H1 (cell line): Measurements from ENCODE around the gene PRRT2. TPM values are rescaled to one million over a fixed set of nuclear protein-coding genes. Genes with fewer than 3 reads are reported as not detected.

Experiments
- CTCF ChIA-PET: fragments of 300-600 bp; sonication (Branson Sonifier 250); formaldehyde crosslinking; loops from one replicate; lab custom pipeline; 2021; ENCODE audit not compliant: partially characterized antibody; lab: Charles Lee
- POLR2A ChIA-PET: fragments of 300-600 bp; sonication (Branson Sonifier 250); formaldehyde crosslinking; loops from one replicate; lab custom pipeline; 2021; ENCODE audit warnings: inconsistent platforms; ENCODE audit not compliant: partially characterized antibody; lab: Charles Lee
- DNase-seq, 2 experiments: peaks; one replicate each; pipeline versions ENCODE4 v3.0.0 to v3.0.0-alpha.2; 2010 to 2022; ENCODE audit warnings: low spot score in 2 of 2, low read depth in 1 of 2, mixed read lengths in 1 of 2
- FAIRE-seq: peaks from 2 replicates; lab custom pipeline; 2011; peaks lifted over from hg19 to GRCh38; lab: Jason Lieb, UNC
- H2AFZ ChIP-seq: 2 replicates; pipeline ENCODE4 v1.8.1; 2012; ENCODE audit warnings: low read length, inconsistent platforms
- H2AK5ac ChIP-seq: 2 replicates; pipeline ENCODE4 v1.6.1; 2013; ENCODE audit warnings: low read depth, low read length
- H2BK120ac ChIP-seq: replicated peaks from 2 replicates; pipeline ENCODE3; 2013; ENCODE audit warnings: low read depth, low read length, inconsistent platforms
- H2BK12ac ChIP-seq: 2 replicates; pipeline ENCODE4 v1.6.1; 2013; ENCODE audit warnings: low read depth, low read length
- H2BK15ac ChIP-seq: 2 replicates; pipeline ENCODE4 v1.6.1; 2013; ENCODE audit warnings: low read length
- H2BK20ac ChIP-seq: 2 replicates; pipeline ENCODE4 v1.6.1; 2013; ENCODE audit warnings: low read length
- H2BK5ac ChIP-seq: 2 replicates; pipeline ENCODE4 v1.6.1; 2013; ENCODE audit warnings: low read depth, low read length
- H3K14ac ChIP-seq: 2 replicates; pipeline ENCODE4 v1.6.1; 2013; ENCODE audit warnings: inconsistent platforms; ENCODE audit not compliant: insufficient read length
- H3K18ac ChIP-seq: 2 replicates; pipeline ENCODE4 v1.6.1; 2013; ENCODE audit warnings: low read length; ENCODE audit errors: extremely low read depth
- H3K23ac ChIP-seq: 2 replicates; pipeline ENCODE4 v1.6.1; 2013; ENCODE audit warnings: inconsistent platforms; ENCODE audit not compliant: insufficient read length
- H3K23me2 ChIP-seq: 2 replicates; pipeline ENCODE4 v1.6.1; 2013; ENCODE audit warnings: low read depth, low read length
- H3K27ac ChIP-seq: 2 replicates; pipeline ENCODE4 v1.6.1; 2011; ENCODE audit warnings: low read depth, low read length, inconsistent platforms
- H3K27me3 ChIP-seq, 4 experiments: replicated peaks in 1 of 4; 1 replicate in 1 of 4; 2 replicates in 3 of 4; pipeline versions ENCODE4 v1.6.1 to v1.8.1; 2011 to 2013; ENCODE audit warnings: low read length in 3 of 4, mild to moderate bottlenecking in 3 of 4, inconsistent platforms in 2 of 4, mixed read lengths in 2 of 4, moderate library complexity in 1 of 4; ENCODE audit not compliant: control insufficient read depth in 3 of 4, insufficient read depth in 3 of 4; ENCODE audit errors: extremely low read depth in 1 of 4
- H3K36me3 ChIP-seq, 4 experiments: 2 replicates each; pipeline versions ENCODE4 v1.6.1 to v1.8.1; 2011 to 2013; ENCODE audit warnings: mild to moderate bottlenecking in 4 of 4, low read length in 3 of 4, moderate library complexity in 2 of 4, control low read depth in 1 of 4, inconsistent platforms in 1 of 4; ENCODE audit not compliant: insufficient read depth in 4 of 4, control insufficient read depth in 2 of 4
- H3K4ac ChIP-seq: replicated peaks from 2 replicates; pipeline ENCODE3; 2013; ENCODE audit warnings: low read length, low read depth, mixed read lengths, inconsistent platforms; ENCODE audit not compliant: insufficient read length
- H3K4me1 ChIP-seq, 4 experiments: replicated peaks in 1 of 4; 1 replicate in 1 of 4; 2 replicates in 3 of 4; pipeline versions ENCODE4 v1.6.1 to v1.8.1; 2011 to 2013; ENCODE audit warnings: low read length in 3 of 4, inconsistent platforms in 2 of 4, mixed read lengths in 1 of 4; ENCODE audit not compliant: insufficient read depth in 4 of 4, control insufficient read depth in 3 of 4
- H3K4me2 ChIP-seq, 2 experiments: 2 replicates each; pipeline versions ENCODE4 v1.6.1 to v1.8.1; 2011 to 2013; ENCODE audit warnings: low read depth in 2 of 2, low read length in 2 of 2, control low read depth in 1 of 2, inconsistent platforms in 1 of 2, mild to moderate bottlenecking in 1 of 2; ENCODE audit not compliant: insufficient read depth in 1 of 2
- H3K4me3 ChIP-seq, 4 experiments: fragments of 200-600, 300-600 bp in 1 of 4; sonication (generic), shearing (Covaris generic), sonication (Bioruptor Twin) in 1 of 4; 2 replicates each; pipeline versions ENCODE4 v1.5.1 to v1.8.1; 2011 to 2016; ENCODE audit warnings: low read length in 4 of 4, low read depth in 3 of 4, control low read depth in 2 of 4, inconsistent platforms in 2 of 4, mild to moderate bottlenecking in 2 of 4, mixed read lengths in 1 of 4, moderate library complexity in 1 of 4; ENCODE audit not compliant: insufficient read depth in 2 of 4; ENCODE audit errors: extremely low read depth in 1 of 4
- H3K56ac ChIP-seq: replicated peaks from 2 replicates; pipeline ENCODE3; 2013; ENCODE audit warnings: low read depth, mild to moderate bottlenecking, mixed read lengths, low read length, inconsistent platforms; ENCODE audit not compliant: insufficient read length
- H3K79me1 ChIP-seq: 2 replicates; pipeline ENCODE4 v1.6.1; 2013; ENCODE audit warnings: low read depth, low read length, control low read depth
- H3K79me2 ChIP-seq, 2 experiments: 2 replicates each; pipeline versions ENCODE4 v1.6.1 to v1.8.1; 2012 to 2013; ENCODE audit warnings: low read length in 2 of 2, mild to moderate bottlenecking in 2 of 2, inconsistent platforms in 1 of 2; ENCODE audit not compliant: insufficient read depth in 2 of 2, control insufficient read depth in 1 of 2
- H3K9ac ChIP-seq, 4 experiments: replicated peaks in 1 of 4; 1 replicate in 1 of 4; 2 replicates in 3 of 4; pipeline versions ENCODE4 v1.6.1 to v1.8.1; 2011 to 2013; ENCODE audit warnings: low read depth in 3 of 4, low read length in 3 of 4, control low read depth in 2 of 4, mild to moderate bottlenecking in 2 of 4, moderate library complexity in 2 of 4, inconsistent platforms in 1 of 4; ENCODE audit errors: extremely low read depth in 1 of 4
- H3K9me3 ChIP-seq, 2 experiments: 2 replicates each; pipeline versions ENCODE4 v1.6.1 to v1.8.1; 2012 to 2013; ENCODE audit warnings: mild to moderate bottlenecking in 2 of 2, moderate library complexity in 2 of 2, control low read depth in 1 of 2, inconsistent platforms in 1 of 2, low read depth in 1 of 2, low read length in 1 of 2, mixed read lengths in 1 of 2; ENCODE audit not compliant: insufficient read depth in 2 of 2
- H4K20me1 ChIP-seq, 2 experiments: replicated peaks in 1 of 2; 2 replicates each; pipeline versions ENCODE3 to v1.8.1; 2011 to 2013; ENCODE audit warnings: inconsistent platforms in 2 of 2, low read length in 2 of 2, mild to moderate bottlenecking in 1 of 2; ENCODE audit not compliant: insufficient read depth in 2 of 2, control insufficient read depth in 1 of 2
- H4K5ac ChIP-seq: 2 replicates; pipeline ENCODE4 v1.6.1; 2013; ENCODE audit warnings: low read length, low read depth, mixed read lengths, inconsistent platforms; ENCODE audit not compliant: insufficient read length
- H4K8ac ChIP-seq: 2 replicates; pipeline ENCODE4 v1.8.0; 2013; ENCODE audit warnings: mild to moderate bottlenecking, moderate library complexity, low read length, inconsistent platforms; ENCODE audit not compliant: insufficient read depth; ENCODE audit errors: extremely low read depth
- H4K91ac ChIP-seq: replicated peaks from 2 replicates; pipeline ENCODE3; 2013; ENCODE audit warnings: low read length, mixed read lengths, inconsistent platforms; ENCODE audit not compliant: insufficient read length
- ASH2L ChIP-seq: fragments of 200-600, 300-600 bp; sonication (generic); IDR thresholded peaks from one replicate; pipeline ENCODE4 v1.7.1; 2017; ENCODE audit warnings: low read length
- BCL11A ChIP-seq, 2 experiments: IDR thresholded peaks; one replicate each; pipeline ENCODE4 v1.6.1; 2011; ENCODE audit warnings: low read depth in 2 of 2, low read length in 2 of 2, mild to moderate bottlenecking in 2 of 2
- CTCF ChIP-seq, 3 experiments: IDR thresholded peaks; 1 replicate in 2 of 3; 2 replicates in 1 of 3; pipeline versions ENCODE4 v1.5.1 to v1.6.1; 2011; ENCODE audit warnings: low read length in 3 of 3, mild to moderate bottlenecking in 3 of 3, inconsistent platforms in 2 of 3, low read depth in 1 of 3, moderate library complexity in 1 of 3; ENCODE audit not compliant: insufficient read depth in 1 of 3; ENCODE audit errors: control extremely low read depth in 1 of 3
- KDM5A ChIP-seq: fragments of 200-600 bp; IDR thresholded peaks from 2 replicates; pipeline ENCODE4 v1.7.1; 2012; ENCODE audit warnings: mild to moderate bottlenecking, low read length, inconsistent platforms, mixed read lengths
- POLR2AphosphoS5 ChIP-seq: IDR thresholded peaks from 2 replicates; pipeline ENCODE4 v1.6.1; 2011; ENCODE audit warnings: low read depth, low read length
- POU5F1 ChIP-seq: IDR thresholded peaks from 2 replicates; pipeline ENCODE4 v1.6.1; 2011; ENCODE audit warnings: low read depth, mild to moderate bottlenecking, low read length, moderate library complexity
- SIN3A ChIP-seq, 2 experiments: IDR thresholded peaks in 1 of 2; conservative IDR thresholded peaks in 1 of 2; 2 replicates each; pipeline ENCODE4 v1.6.1; 2011 to 2012; ENCODE audit warnings: low read length in 2 of 2, improper control_type of control experiment in 1 of 2, low read depth in 1 of 2, mild to moderate bottlenecking in 1 of 2
- SIRT6 ChIP-seq: IDR thresholded peaks from one replicate; pipeline ENCODE4 v1.7.1; 2012; ENCODE audit warnings: low read length, inconsistent platforms
- WGBS, 2 experiments: shearing (Covaris generic) in 1 of 2; methylation state at CpG; one replicate each; pipeline versions ENCODE4 v1.1.6 to v1.1.7; 2013 to 2015; ENCODE audit warnings: low lambda C conversion rate in 2 of 2, mixed read lengths in 2 of 2, inconsistent platforms in 1 of 2, low coverage in 1 of 2, missing lambda C conversion rate in 1 of 2; ENCODE audit not compliant: insufficient replicate concordance in 2 of 2, insufficient coverage in 1 of 2, insufficient read length in 1 of 2; ENCODE audit errors: extremely low coverage in 1 of 2, missing lambda C conversion rate in 1 of 2; 5-methylcytosine and 5-hydroxymethylcytosine counted together
- polyA plus RNA-seq, 7 experiments: library from polyadenylated mRNA; depleted of rRNA in 3 of 7; stranded (reverse) in 5 of 7; unstranded in 2 of 7; fragments of >200 nt in 5 of 7; fragments of 200-250 nt in 2 of 7; gene quantifications; 1 replicate in 5 of 7; 2 replicates in 1 of 7; 4 replicates in 1 of 7; pipeline versions ENCODE4 v1.2.1 to v1.2.3, GENCODE V29; 2011 to 2013; ENCODE audit warnings: missing spikeins in 2 of 7, mixed read lengths in 2 of 7
- total RNA-seq: library from RNA; stranded (reverse); fragmentation: NEBNext Ultra II Directional; extraction: Animal tissue kit (Norgen Biotek cat#: 25700); gene quantifications from 2 replicates; pipeline ENCODE4 v1.2.1, GENCODE V29; 2021

PRRT2 gene
- total and polyA plus RNA-seq, 2 of the 8 experiments (the other 6 are each of a cell fraction or from before 2014, with no cell fraction given), result 12.8 to 32.6 TPM

- no peak overlapping the region for H3K23ac ChIP-seq
- no peak overlapping the region for H2BK15ac ChIP-seq
- no peak overlapping the region for H3K4me2 ChIP-seq
- no peak overlapping the region for H3K4ac ChIP-seq
- no peaks in the 10 kb centered on the region; a peak in 2 of 7 replicates for H3K4me1 ChIP-seq
- H4K5ac ChIP-seq, result no peak overlapping the region
- H3K56ac ChIP-seq, result no peak overlapping the region
- 0 out of 2 replicates have a peak overlapping the region, but pooled peaks have one; percentile 9 for H2BK12ac ChIP-seq
- no peaks in the 10 kb centered on the region for H3K9me3 ChIP-seq
- H3K79me1 ChIP-seq, result no peaks in the 10 kb centered on the region
- no peak overlapping the region for H4K91ac ChIP-seq
- H3K36me3 ChIP-seq, result no peaks in the 10 kb centered on the region
- H3K9ac ChIP-seq, result no peak overlapping the region
- H2AK5ac ChIP-seq, result no peak overlapping the region
- no peak overlapping the region for H3K18ac ChIP-seq
- H2BK20ac ChIP-seq, result no peak overlapping the region
- no peak overlapping the region for H4K8ac ChIP-seq
- DNase-seq (no peak), FAIRE-seq (no peak)
- H2BK120ac ChIP-seq, result no peak overlapping the region
- no peak overlapping the region for H2AFZ ChIP-seq
- no peaks in the 10 kb centered on the region for H3K79me2 ChIP-seq
- H3K27ac ChIP-seq, result no peak overlapping the region
- POLR2A ChIA-PET, result interaction anchor here (0.9 to 12.7 kb wide), 5 partner anchors 9 to 165 kb away, joined by 3 to 167 read pairs (median 3); partner anchors contain the start of genes CDIPT, MVP, PAGR1 and QPRT
- no peaks in the 10 kb centered on the region for H3K23me2 ChIP-seq
- 89% methylated on average over 8 of the region's 8 CpGs; no CpG with 5 or more reads in 1 of the 2 experiments for WGBS, 2 experiments
- H4K20me1 ChIP-seq, result no peaks in the 10 kb centered on the region
- no peak overlapping the region for H2BK5ac ChIP-seq
- TF ChIP-seq KDM5A (no peak), SIRT6 (no peak), CTCF (IDR thresholded peaks at IDR 0.05; ENCODE audit: control extremely low read depth in 1 of 3, insufficient read depth in 1 of 3, low read depth in 1 of 3, low read length in 3 of 3) (no peak), POU5F1 (no peak), SIN3A (conservative IDR thresholded peaks at IDR 0.05 in 1 of 2, IDR thresholded peaks at IDR 0.05 in 1 of 2; ENCODE audit: low read depth in 1 of 2, low read length in 2 of 2) (no peak), ASH2L (no peak), POLR2AphosphoS5 (no peak), BCL11A (IDR thresholded peaks at IDR 0.05; ENCODE audit: low read depth in 2 of 2, low read length in 2 of 2) (no peak)
- no peaks in the 10 kb centered on the region for H3K27me3 ChIP-seq
- CTCF ChIA-PET, result interaction anchor here (0.9 to 3.4 kb wide), 5 partner anchors 13 to 58 kb away, joined by 3 to 16 read pairs (median 4); partner anchors contain the start of gene MVP
- no peak overlapping the region for H3K4me3 ChIP-seq
- no peak overlapping the region for H3K14ac ChIP-seq
Observed at GRCh38 chr16:29843931-29844330, 31.9 kb downstream of the PRRT2 start.
